HepG2 (cell line): Measurements from ENCODE around the gene TUBAL3. TPM values are rescaled to one million over a fixed set of nuclear protein-coding genes. Genes with fewer than 3 reads are reported as not detected.

ENCODE experiments used
- CCAR2 ChIP-seq: fragments of 200-400 bp; formaldehyde crosslinking; optimal IDR thresholded peaks from 2 replicates; pipeline ENCODE3; 2018; ENCODE audit warnings: low read depth, mild to moderate bottlenecking, low read length, moderate library complexity
- ERF ChIP-seq: IDR thresholded peaks from 2 replicates; pipeline ENCODE4 v1.6.1; 2018; ENCODE audit warnings: missing biosample characterization, missing genetic modification reagents
- HCFC1 ChIP-seq: fragments of 150-350 bp; IDR thresholded peaks from 2 replicates; pipeline ENCODE4 v1.6.1; 2014; ENCODE audit warnings: low read depth, low read length
- HMG20A ChIP-seq: IDR thresholded peaks from 2 replicates; pipeline ENCODE4 v1.6.1; 2016; ENCODE audit warnings: borderline replicate concordance
- HNF4A ChIP-seq: sonication (generic); formaldehyde crosslinking; IDR thresholded peaks from 2 replicates; pipeline ENCODE4 v1.4.0; 2020; ENCODE audit warnings: missing genetic modification reagents
- HOXD1 ChIP-seq: sonication (generic); formaldehyde crosslinking; IDR thresholded peaks from 2 replicates; pipeline ENCODE4 v1.5.0; 2020; ENCODE audit warnings: missing genetic modification reagents
- MAFK ChIP-seq, 2 experiments: IDR thresholded peaks in 1 of 2; conservative IDR thresholded peaks in 1 of 2; 2 replicates each; pipeline ENCODE4 v1.6.1; 2011; ENCODE audit warnings: improper control_type of control experiment in 2 of 2, low read length in 2 of 2
- PITX1 ChIP-seq: sonication (generic); formaldehyde crosslinking; IDR thresholded peaks from 2 replicates; pipeline ENCODE4 v1.5.1; 2020; ENCODE audit warnings: mild to moderate bottlenecking, missing genetic modification reagents
- RAD21 ChIP-seq: fragments of 450-650 bp; formaldehyde crosslinking; IDR thresholded peaks from 2 replicates; pipeline ENCODE4 v1.5.0; 2020; ENCODE audit warnings: mild to moderate bottlenecking
- TGIF2 ChIP-seq: IDR thresholded peaks from 2 replicates; pipeline ENCODE4 v1.6.1; 2016; ENCODE audit warnings: control low read depth, missing compliant biosample characterization
- ZKSCAN8 ChIP-seq: IDR thresholded peaks from 2 replicates; pipeline ENCODE4 v1.6.1; 2016; ENCODE audit warnings: borderline replicate concordance, missing genetic modification reagents, missing compliant biosample characterization
- ZNF562 ChIP-seq: sonication (generic); formaldehyde crosslinking; IDR thresholded peaks from 2 replicates; pipeline ENCODE4 v1.8.0; 2022; ENCODE audit warnings: missing genetic modification reagents, borderline replicate concordance
- ZNF564 ChIP-seq: sonication (generic); formaldehyde crosslinking; IDR thresholded peaks from 2 replicates; pipeline ENCODE4 v1.8.1; 2023; ENCODE audit warnings: mild to moderate bottlenecking, missing genetic modification reagents
- ZNF703 ChIP-seq: sonication (generic); formaldehyde crosslinking; IDR thresholded peaks from 2 replicates; pipeline ENCODE4 v1.5.1; 2020; ENCODE audit warnings: missing genetic modification reagents, mild to moderate bottlenecking, moderate library complexity, borderline replicate concordance
- ZNF777 ChIP-seq: sonication (generic); formaldehyde crosslinking; IDR thresholded peaks from 2 replicates; pipeline ENCODE4 v1.4.0; 2020; ENCODE audit warnings: missing genetic modification reagents
- polyA plus RNA-seq, 8 experiments: library from polyadenylated mRNA; depleted of rRNA in 3 of 8; stranded (reverse) in 7 of 8; unstranded in 1 of 8; fragments of >200 nt; fragmentation: Illumina TruSeq in 4 of 8; extraction: Trizol in 4 of 8; gene quantifications; 2 replicates each; pipeline versions ENCODE4 v1.2.1 to v1.2.3, GENCODE V29; 2011 to 2016; ENCODE audit warnings: low read depth in 4 of 8, missing spikeins in 1 of 8, mixed read lengths in 1 of 8; ENCODE audit not compliant: insufficient read depth in 1 of 8
- total RNA-seq, 5 experiments: library from RNA; depleted of rRNA; stranded (reverse); fragments of >200 nt; fragmentation: Illumina TruSeq; extraction: Trizol; gene quantifications; 2 replicates each; pipeline ENCODE4 v1.2.3, GENCODE V29; 2016; ENCODE audit warnings: low read depth in 1 of 5
- TF ChIP-seq, protein P1 (sequence below): IDR thresholded peaks from 2 replicates; pipeline ENCODE4 v1.6.1; 2016; ENCODE audit warnings: low read depth, borderline replicate concordance
- TF ChIP-seq, protein P2 (sequence below): sonication (generic); formaldehyde crosslinking; IDR thresholded peaks from 2 replicates; pipeline ENCODE4 v1.5.1; 2020; ENCODE audit warnings: mild to moderate bottlenecking, missing genetic modification reagents, borderline replicate concordance
- TF ChIP-seq, protein P3 (sequence below): sonication (generic); formaldehyde crosslinking; IDR thresholded peaks from 2 replicates; pipeline ENCODE4 v1.4.0; 2020; ENCODE audit warnings: low read depth, mild to moderate bottlenecking, missing genetic modification reagents
- TF ChIP-seq, protein P4 (sequence below): sonication (generic); formaldehyde crosslinking; IDR thresholded peaks from 2 replicates; pipeline ENCODE4 v1.4.0; 2020; ENCODE audit warnings: missing genetic modification reagents, borderline replicate concordance

The TUBAL3 gene
- total and polyA plus RNA-seq, 2 of the 13 experiments (the other 11 are each of a cell fraction or from before 2014, with no cell fraction given) = 0.07 to 0.26 TPM

DNA sequence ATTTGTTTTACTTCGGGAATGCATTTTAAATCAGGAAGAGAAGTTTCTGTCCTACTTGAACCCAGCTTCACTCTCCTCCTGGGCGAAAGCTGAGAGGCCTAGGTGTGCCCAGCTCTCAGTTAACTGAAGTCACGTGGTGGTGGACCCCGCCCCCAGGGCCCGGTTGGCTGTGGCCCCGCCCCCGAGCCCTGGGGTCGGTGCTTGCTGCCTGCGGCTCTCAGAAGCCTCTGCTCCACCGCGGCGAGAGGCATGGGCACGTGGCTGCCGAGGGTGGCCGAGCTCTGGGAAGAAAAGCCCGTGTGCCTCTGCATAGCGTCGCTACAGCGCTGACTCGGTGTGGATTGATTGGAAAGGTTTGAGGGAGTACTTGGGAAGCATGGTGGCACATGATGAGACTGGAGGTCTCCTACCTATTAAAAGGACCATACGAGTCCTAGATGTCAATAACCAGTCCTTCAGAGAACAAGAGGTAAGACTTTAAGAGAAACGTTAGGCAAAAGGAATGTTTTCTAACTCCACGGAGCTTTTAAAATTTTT is 41.8 kb upstream of the TUBAL3 start (continued):
- TF ChIP-seq HCFC1 (no peak), ZKSCAN8 (CRISPR knock-in tag) (peak; percentile 80; the same call in 1 of the 2 replicates), ZNF562 (CRISPR knock-in tag) (no peak), ZNF777 (CRISPR knock-in tag) (0 out of 2 replicates have a peak, but pooled peaks have one; percentile 35), PITX1 (CRISPR knock-in tag) (peak; percentile 59; the same call in 1 of the 2 replicates), HOXD1 (CRISPR knock-in tag) (peak; percentile 58; the same call in 1 of the 2 replicates), MAFK (conservative IDR thresholded peaks at IDR 0.05 in 1 of 2, IDR thresholded peaks at IDR 0.05 in 1 of 2; ENCODE audit: low read length in 2 of 2) (no peak), ZNF564 (peak; percentile 91), HNF4A (CRISPR knock-in tag) (peak; percentile 55; the same call in 1 of the 2 replicates), HMG20A (CRISPR knock-in tag) (peak; percentile 66; the same call in 1 of the 2 replicates), CCAR2 (no peak), ZNF703 (CRISPR knock-in tag) (no peak), RAD21 (peak; percentile 63), TGIF2 (peak; percentile 91; the same call in 1 of the 2 replicates), ERF (CRISPR knock-in tag) (peak; percentile 96)
- TF ChIP-seq, protein P1, sequence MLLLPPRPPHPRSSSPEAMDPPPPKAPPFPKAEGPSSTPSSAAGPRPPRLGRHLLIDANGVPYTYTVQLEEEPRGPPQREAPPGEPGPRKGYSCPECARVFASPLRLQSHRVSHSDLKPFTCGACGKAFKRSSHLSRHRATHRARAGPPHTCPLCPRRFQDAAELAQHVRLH (CRISPR knock-in tag) = peak; percentile 97
- TF ChIP-seq, protein P2, sequence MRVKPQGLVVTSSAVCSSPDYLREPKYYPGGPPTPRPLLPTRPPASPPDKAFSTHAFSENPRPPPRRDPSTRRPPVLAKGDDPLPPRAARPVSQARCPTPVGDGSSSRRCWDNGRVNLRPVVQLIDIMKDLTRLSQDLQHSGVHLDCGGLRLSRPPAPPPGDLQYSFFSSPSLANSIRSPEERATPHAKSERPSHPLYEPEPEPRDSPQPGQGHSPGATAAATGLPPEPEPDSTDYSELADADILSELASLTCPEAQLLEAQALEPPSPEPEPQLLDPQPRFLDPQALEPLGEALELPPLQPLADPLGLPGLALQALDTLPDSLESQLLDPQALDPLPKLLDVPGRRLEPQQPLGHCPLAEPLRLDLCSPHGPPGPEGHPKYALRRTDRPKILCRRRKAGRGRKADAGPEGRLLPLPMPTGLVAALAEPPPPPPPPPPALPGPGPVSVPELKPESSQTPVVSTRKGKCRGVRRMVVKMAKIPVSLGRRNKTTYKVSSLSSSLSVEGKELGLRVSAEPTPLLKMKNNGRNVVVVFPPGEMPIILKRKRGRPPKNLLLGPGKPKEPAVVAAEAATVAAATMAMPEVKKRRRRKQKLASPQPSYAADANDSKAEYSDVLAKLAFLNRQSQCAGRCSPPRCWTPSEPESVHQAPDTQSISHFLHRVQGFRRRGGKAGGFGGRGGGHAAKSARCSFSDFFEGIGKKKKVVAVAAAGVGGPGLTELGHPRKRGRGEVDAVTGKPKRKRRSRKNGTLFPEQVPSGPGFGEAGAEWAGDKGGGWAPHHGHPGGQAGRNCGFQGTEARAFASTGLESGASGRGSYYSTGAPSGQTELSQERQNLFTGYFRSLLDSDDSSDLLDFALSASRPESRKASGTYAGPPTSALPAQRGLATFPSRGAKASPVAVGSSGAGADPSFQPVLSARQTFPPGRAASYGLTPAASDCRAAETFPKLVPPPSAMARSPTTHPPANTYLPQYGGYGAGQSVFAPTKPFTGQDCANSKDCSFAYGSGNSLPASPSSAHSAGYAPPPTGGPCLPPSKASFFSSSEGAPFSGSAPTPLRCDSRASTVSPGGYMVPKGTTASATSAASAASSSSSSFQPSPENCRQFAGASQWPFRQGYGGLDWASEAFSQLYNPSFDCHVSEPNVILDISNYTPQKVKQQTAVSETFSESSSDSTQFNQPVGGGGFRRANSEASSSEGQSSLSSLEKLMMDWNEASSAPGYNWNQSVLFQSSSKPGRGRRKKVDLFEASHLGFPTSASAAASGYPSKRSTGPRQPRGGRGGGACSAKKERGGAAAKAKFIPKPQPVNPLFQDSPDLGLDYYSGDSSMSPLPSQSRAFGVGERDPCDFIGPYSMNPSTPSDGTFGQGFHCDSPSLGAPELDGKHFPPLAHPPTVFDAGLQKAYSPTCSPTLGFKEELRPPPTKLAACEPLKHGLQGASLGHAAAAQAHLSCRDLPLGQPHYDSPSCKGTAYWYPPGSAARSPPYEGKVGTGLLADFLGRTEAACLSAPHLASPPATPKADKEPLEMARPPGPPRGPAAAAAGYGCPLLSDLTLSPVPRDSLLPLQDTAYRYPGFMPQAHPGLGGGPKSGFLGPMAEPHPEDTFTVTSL (CRISPR knock-in tag) = peak; percentile 27; the same call in 1 of the 2 replicates
- TF ChIP-seq, protein P3, sequence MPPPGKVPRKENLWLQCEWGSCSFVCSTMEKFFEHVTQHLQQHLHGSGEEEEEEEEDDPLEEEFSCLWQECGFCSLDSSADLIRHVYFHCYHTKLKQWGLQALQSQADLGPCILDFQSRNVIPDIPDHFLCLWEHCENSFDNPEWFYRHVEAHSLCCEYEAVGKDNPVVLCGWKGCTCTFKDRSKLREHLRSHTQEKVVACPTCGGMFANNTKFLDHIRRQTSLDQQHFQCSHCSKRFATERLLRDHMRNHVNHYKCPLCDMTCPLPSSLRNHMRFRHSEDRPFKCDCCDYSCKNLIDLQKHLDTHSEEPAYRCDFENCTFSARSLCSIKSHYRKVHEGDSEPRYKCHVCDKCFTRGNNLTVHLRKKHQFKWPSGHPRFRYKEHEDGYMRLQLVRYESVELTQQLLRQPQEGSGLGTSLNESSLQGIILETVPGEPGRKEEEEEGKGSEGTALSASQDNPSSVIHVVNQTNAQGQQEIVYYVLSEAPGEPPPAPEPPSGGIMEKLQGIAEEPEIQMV = peak; percentile 82
- TF ChIP-seq, protein P4, sequence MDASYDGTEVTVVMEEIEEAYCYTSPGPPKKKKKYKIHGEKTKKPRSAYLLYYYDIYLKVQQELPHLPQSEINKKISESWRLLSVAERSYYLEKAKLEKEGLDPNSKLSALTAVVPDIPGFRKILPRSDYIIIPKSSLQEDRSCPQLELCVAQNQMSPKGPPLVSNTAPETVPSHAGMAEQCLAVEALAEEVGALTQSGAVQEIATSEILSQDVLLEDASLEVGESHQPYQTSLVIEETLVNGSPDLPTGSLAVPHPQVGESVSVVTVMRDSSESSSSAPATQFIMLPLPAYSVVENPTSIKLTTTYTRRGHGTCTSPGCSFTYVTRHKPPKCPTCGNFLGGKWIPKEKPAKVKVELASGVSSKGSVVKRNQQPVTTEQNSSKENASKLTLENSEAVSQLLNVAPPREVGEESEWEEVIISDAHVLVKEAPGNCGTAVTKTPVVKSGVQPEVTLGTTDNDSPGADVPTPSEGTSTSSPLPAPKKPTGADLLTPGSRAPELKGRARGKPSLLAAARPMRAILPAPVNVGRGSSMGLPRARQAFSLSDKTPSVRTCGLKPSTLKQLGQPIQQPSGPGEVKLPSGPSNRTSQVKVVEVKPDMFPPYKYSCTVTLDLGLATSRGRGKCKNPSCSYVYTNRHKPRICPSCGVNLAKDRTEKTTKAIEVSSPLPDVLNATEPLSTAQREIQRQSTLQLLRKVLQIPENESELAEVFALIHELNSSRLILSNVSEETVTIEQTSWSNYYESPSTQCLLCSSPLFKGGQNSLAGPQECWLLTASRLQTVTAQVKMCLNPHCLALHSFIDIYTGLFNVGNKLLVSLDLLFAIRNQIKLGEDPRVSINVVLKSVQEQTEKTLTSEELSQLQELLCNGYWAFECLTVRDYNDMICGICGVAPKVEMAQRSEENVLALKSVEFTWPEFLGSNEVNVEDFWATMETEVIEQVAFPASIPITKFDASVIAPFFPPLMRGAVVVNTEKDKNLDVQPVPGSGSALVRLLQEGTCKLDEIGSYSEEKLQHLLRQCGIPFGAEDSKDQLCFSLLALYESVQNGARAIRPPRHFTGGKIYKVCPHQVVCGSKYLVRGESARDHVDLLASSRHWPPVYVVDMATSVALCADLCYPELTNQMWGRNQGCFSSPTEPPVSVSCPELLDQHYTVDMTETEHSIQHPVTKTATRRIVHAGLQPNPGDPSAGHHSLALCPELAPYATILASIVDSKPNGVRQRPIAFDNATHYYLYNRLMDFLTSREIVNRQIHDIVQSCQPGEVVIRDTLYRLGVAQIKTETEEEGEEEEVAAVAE (CRISPR knock-in tag) = peak; percentile 95
